ENCODE measurements around the gene TMEM51.

- no peak for TF ChIP-seq POLR2A (IDR thresholded peaks at IDR 0.05)
- TF ChIP-seq, protein P1, sequence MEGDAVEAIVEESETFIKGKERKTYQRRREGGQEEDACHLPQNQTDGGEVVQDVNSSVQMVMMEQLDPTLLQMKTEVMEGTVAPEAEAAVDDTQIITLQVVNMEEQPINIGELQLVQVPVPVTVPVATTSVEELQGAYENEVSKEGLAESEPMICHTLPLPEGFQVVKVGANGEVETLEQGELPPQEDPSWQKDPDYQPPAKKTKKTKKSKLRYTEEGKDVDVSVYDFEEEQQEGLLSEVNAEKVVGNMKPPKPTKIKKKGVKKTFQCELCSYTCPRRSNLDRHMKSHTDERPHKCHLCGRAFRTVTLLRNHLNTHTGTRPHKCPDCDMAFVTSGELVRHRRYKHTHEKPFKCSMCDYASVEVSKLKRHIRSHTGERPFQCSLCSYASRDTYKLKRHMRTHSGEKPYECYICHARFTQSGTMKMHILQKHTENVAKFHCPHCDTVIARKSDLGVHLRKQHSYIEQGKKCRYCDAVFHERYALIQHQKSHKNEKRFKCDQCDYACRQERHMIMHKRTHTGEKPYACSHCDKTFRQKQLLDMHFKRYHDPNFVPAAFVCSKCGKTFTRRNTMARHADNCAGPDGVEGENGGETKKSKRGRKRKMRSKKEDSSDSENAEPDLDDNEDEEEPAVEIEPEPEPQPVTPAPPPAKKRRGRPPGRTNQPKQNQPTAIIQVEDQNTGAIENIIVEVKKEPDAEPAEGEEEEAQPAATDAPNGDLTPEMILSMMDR (IDR thresholded peaks at IDR 0.05) = no peak
Observed at GRCh38 chr1:15115542-15116330, 37.8 kb upstream of the TMEM51 start.

Data from body of pancreas (tissue), 4 donors.